Ovary (tissue), 9 donors: ENCODE results near the gene RPL19. TPM values are rescaled to one million over a fixed set of nuclear protein-coding genes. Genes with fewer than 3 reads are reported as not detected.
A peak's percentile ranks its signal among the peaks of the same experiment; 100 is the strongest.

Source experiments
- DNase-seq, 5 donors: peaks; one replicate each; pipeline ENCODE4 v3.0.0-alpha.2; 2019 to 2020
- H3K27ac ChIP-seq, 2 donors: fragments of 200-600 bp; one replicate each; pipeline versions ENCODE4 v1.5.1 to v1.8.0; 2019 to 2022
- H3K27me3 ChIP-seq: fragments of 200-600 bp; one replicate; pipeline ENCODE4 v1.8.0; 2022
- H3K36me3 ChIP-seq: fragments of 200-600 bp; sonication (generic); one replicate; pipeline ENCODE4 v1.5.1; 2019
- H3K4me1 ChIP-seq: one replicate; pipeline ENCODE4 v1.8.1; 2013; ENCODE audit warnings: mild to moderate bottlenecking, moderate library complexity; ENCODE audit not compliant: insufficient read depth
- H3K4me3 ChIP-seq: fragments of 200-600 bp; sonication (generic); one replicate; pipeline ENCODE4 v1.5.1; 2017
- H3K9me3 ChIP-seq, 2 donors: fragments of 200-600 bp in 1 of 2; sonication (generic) in 1 of 2; one replicate each; pipeline versions ENCODE4 v1.5.1 to v1.8.1; 2013 to 2019; ENCODE audit warnings: mild to moderate bottlenecking in 1 of 2, moderate library complexity in 1 of 2
- CTCF ChIP-seq, 3 donors: fragments of 450-650 bp in 2 of 3; fragments of 200-600 bp in 1 of 3; IDR thresholded peaks; one replicate each; pipeline versions ENCODE4 v1.5.1 to v1.8.0; 2016 to 2022; ENCODE audit warnings: antibody characterized with exemption in 3 of 3, mild to moderate bottlenecking in 1 of 3
- EP300 ChIP-seq: sonication (generic); formaldehyde crosslinking; IDR thresholded peaks from one replicate; pipeline ENCODE4 v1.6.1; 2017; ENCODE audit warnings: antibody characterized with exemption
- POLR2A ChIP-seq: fragments of 450-650 bp; IDR thresholded peaks from one replicate; pipeline ENCODE4 v1.6.1; 2017; ENCODE audit warnings: antibody characterized with exemption, mild to moderate bottlenecking, moderate library complexity
- WGBS, 3 donors: extraction: QIAGEN DNeasy Blood & Tissue Kit in 1 of 3; methylation state at CpG; one replicate each; pipeline versions ENCODE4 v1.1.5 to v1.1.7; 2013 to 2017; 5-methylcytosine and 5-hydroxymethylcytosine counted together
- intact Hi-C, 4 donors: fragments of 100-400 bp; cut with DNase I; formaldehyde crosslinking; loops; one replicate each; pipeline versions ENCODE4 v1.11.0 to v1.15.1; 2022 to 2023
- polyA plus RNA-seq, 2 donors: library from polyadenylated mRNA; stranded (reverse); fragments of 200-250 nt in 1 of 2; fragments of 350-450 nt in 1 of 2; fragmentation: Illumina TruSeq in 1 of 2; extraction: RNeasy Lipid Tissue Mini Kit (QIAGEN cat#74804) in 1 of 2; gene quantifications; one replicate each; pipeline ENCODE4 v1.2.3, GENCODE V29; 2013 to 2014
- total RNA-seq, 7 donors: library from RNA; depleted of rRNA in 2 of 7; stranded (reverse); fragments of >200 nt in 2 of 7; fragmentation: NEBNext Ultra II Directional in 3 of 7; extraction: Animal tissue kit (Norgen Biotek cat#: 25700) in 3 of 7; gene quantifications; one replicate each; pipeline versions ENCODE4 v1.1.0 to v1.2.4, GENCODE V29; 2016 to 2023
- donor health status: DM: no; HTN: no; CAD: no; lungs with moderate emphysema.
- donor health status: DM: no; HTN: no; CAD: no.
- donor health status: Bipolar disorder and iron deficiency.
- donor health status: DM: yes; HTN: yes; CAD: no.
- donor health status: DM: no; HTN: no; CAD: no.
- donor health status: DM: yes; HTN: yes; CAD: no.

RPL19 gene
- total and polyA plus RNA-seq, 9 donors: 2,272 to 5,697 (median 3,184) TPM

GRCh38 chr17:39223907-39224777 is 24.1 kb downstream of the RPL19 start:
- DNase-seq: no peak
- intact Hi-C loops: loop anchor here in 1 of 4 donors (10.0 kb wide), 1 partner anchor 841 kb away; the partner anchor contains the start of gene THRA

GRCh38 chr17:39224778-39225307 is 24.8 kb downstream of the RPL19 start:
- Histone ChIP-seq H3K4me1 (peaks cover 2% of the 10 kb centered on the region), H3K36me3 (no peaks in the 10 kb centered on the region), H3K4me3 (peak overlapping the region; percentile 42), H3K27ac (no peak overlapping the region), H3K27me3 (no peaks in the 10 kb centered on the region), H3K9me3 (no peaks in the 10 kb centered on the region)
- 1 to 3% (median 3%) methylated on average over 55 to 68 of the region's 68 CpGs for WGBS, 3 donors
- DNase-seq: no peak
- TF ChIP-seq EP300 (no peak), CTCF (IDR thresholded peaks at IDR 0.05) (no peak), POLR2A (no peak)
- intact Hi-C loops: loop anchor here in 1 of 4 donors (10.0 kb wide), 1 partner anchor 840 kb away; the partner anchor contains the start of gene THRA

More at GRCh38 chr17:39223907-39224777, 24.1 kb downstream of the RPL19 start:
- Histone ChIP-seq H3K9me3 (no peaks in the 10 kb centered on the region), H3K4me1 (peaks cover 2% of the 10 kb centered on the region), H3K36me3 (no peaks in the 10 kb centered on the region), H3K4me3 (no peak overlapping the region), H3K27ac (no peak overlapping the region), H3K27me3 (no peaks in the 10 kb centered on the region)
- no peak for TF ChIP-seq CTCF (IDR thresholded peaks at IDR 0.05)
- no peak for TF ChIP-seq POLR2A
- no peak for TF ChIP-seq EP300
- WGBS, 3 donors: 30 to 36% (median 34%) methylated on average over 33 of the region's 33 CpGs

- Histone ChIP-seq H3K4me1 (peaks cover 2% of the 10 kb centered on the region), H3K9me3 (no peaks in the 10 kb centered on the region), H3K36me3 (no peaks in the 10 kb centered on the region), H3K4me3 (peak within 1 kb of the TSS; percentile 42), H3K27me3 (no peaks in the 10 kb centered on the region), H3K27ac (no peak within 1 kb of the TSS)
- intact Hi-C loops: loop anchor here in 1 of 4 donors (10.0 kb wide), 1 partner anchor 839 kb away; the partner anchor contains the start of gene THRA
- DNase-seq: no peak
- TF ChIP-seq EP300: no peak
- no peak for TF ChIP-seq CTCF (IDR thresholded peaks at IDR 0.05)
- TF ChIP-seq POLR2A: no peak
- WGBS, 3 donors: 1 to 2% (median 1%) methylated on average over 20 to 70 of the region's 71 CpGs
Observed at GRCh38 chr17:39225308-39225958, 25.4 kb downstream of the RPL19 start, which contains the start of gene STAC2. Gene STAC2, minus strand, starts transcription at chr17:39225945. Its CDS starts 443 bp downstream, at chr17:39225502.
